AG04450 (cell line): ENCODE results near the gene CTAGE9. TPM values are rescaled to one million over a fixed set of nuclear protein-coding genes. Genes with fewer than 3 reads are reported as not detected.
A peak's percentile ranks its signal among the peaks of the same experiment; 100 is the strongest.
"Not testable (repeated sequence)": the region's sequence is repeated elsewhere in the genome, so short reads cannot be mapped to it uniquely, and the experiment has no call there.

Experiments
- CTCF ChIA-PET: fragments of 300-600, 350-600 bp; formaldehyde crosslinking; extraction: SDS; loops from one replicate; lab custom pipeline; 2022; ENCODE audit warnings: antibody characterized with exemption, inconsistent platforms; lab: Charles Lee
- POLR2A ChIA-PET: fragments of 350-600 bp; formaldehyde crosslinking; extraction: SDS; loops from one replicate; lab custom pipeline; 2021; ENCODE audit warnings: antibody characterized with exemption, inconsistent platforms; lab: Yijun Ruan, JAX
- DNase-seq: peaks from one replicate; pipeline ENCODE4 v3.0.0-alpha.2; 2011; ENCODE audit warnings: low read depth, low spot score
- H3K27ac ChIP-seq: one replicate; pipeline ENCODE4 v1.5.1; 2012; ENCODE audit warnings: low read depth, low read length, control low read depth
- H3K27me3 ChIP-seq: one replicate; pipeline ENCODE4 v1.6.0; 2012; ENCODE audit warnings: low read length; ENCODE audit not compliant: control insufficient read depth, insufficient read depth
- H3K4me3 ChIP-seq: 2 replicates; pipeline ENCODE4 v1.5.1; 2011; ENCODE audit warnings: mild to moderate bottlenecking, low read depth, low read length, control low read depth
- H3K9me3 ChIP-seq: 2 replicates; pipeline ENCODE4 v1.5.1; 2012; ENCODE audit warnings: low read length; ENCODE audit not compliant: control insufficient read depth, insufficient read depth
- polyA minus RNA-seq: library from RNA; depleted of rRNA, polyadenylated mRNA; stranded (reverse); fragments of >200 nt; gene quantifications from 2 replicates; pipeline ENCODE4 v1.2.3, GENCODE V29; 2011; rRNA and poly(A)+ RNA removed
- polyA plus RNA-seq: library from polyadenylated mRNA; depleted of rRNA; stranded (reverse); fragments of >200 nt; gene quantifications from 2 replicates; pipeline ENCODE4 v1.2.3, GENCODE V29; 2011; rRNA removed
- TF ChIP-seq, protein P1 (sequence below): IDR thresholded peaks from 2 replicates; pipeline ENCODE4 v1.5.1; 2011; ENCODE audit warnings: low read depth, low read length, control low read depth, inconsistent platforms

CTAGE9 gene, protein sequence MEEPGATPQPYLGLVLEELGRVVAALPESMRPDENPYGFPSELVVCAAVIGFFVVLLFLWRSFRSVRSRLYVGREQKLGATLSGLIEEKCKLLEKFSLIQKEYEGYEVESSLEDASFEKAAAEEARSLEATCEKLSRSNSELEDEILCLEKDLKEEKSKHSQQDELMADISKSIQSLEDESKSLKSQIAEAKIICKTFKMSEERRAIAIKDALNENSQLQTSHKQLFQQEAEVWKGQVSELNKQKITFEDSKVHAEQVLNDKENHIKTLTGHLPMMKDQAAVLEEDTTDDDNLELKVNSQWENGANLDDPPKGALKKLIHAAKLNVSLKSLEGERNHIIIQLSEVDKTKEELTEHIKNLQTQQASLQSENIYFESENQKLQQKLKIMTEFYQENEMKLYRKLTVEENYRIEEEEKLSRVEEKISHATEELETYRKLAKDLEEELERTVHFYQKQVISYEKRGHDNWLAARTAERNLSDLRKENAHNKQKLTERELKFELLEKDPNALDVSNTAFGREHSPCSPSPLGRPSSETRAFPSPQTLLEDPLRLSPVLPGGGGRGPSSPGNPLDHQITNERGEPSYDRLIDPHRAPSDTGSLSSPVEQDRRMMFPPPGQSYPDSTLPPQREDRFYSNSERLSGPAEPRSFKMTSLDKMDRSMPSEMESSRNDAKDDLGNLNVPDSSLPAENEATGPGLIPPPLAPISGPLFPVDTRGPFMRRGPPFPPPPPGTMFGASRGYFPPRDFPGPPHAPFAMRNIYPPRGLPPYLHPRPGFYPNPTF
- polyA plus RNA-seq (not detected in 2 replicates), polyA minus RNA-seq (not detected in 2 replicates)

DNA sequence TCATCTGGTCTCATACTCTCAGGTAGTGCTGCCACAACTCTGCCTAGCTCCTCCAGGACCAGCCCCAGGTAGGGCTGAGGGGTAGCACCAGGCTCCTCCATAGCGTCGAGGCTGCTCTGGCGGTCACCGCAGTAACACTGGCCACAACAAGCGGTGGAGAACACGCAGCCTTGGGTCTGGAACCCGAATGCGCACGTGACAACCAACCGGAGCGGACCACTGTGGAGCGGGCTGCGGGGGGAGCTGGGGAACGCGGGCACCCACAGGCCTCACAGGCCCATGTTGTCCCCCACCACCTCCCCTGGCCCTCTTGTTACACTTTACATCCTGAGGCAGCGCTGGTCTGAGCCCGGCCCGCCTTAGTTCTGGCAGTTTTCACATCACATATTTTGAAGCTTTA, at the start of gene CTAGE9:
CTAGE9 (minus strand) TSS at position 101 of the 400 bp plus-strand sequence; CDS start at position 101, 0 bp downstream.
- H3K9me3 ChIP-seq, CTCF ChIA-PET, H3K4me3 ChIP-seq, H3K27ac ChIP-seq, DNase-seq, H3K27me3 ChIP-seq, POLR2A ChIA-PET: not testable (repeated sequence)

DNA sequence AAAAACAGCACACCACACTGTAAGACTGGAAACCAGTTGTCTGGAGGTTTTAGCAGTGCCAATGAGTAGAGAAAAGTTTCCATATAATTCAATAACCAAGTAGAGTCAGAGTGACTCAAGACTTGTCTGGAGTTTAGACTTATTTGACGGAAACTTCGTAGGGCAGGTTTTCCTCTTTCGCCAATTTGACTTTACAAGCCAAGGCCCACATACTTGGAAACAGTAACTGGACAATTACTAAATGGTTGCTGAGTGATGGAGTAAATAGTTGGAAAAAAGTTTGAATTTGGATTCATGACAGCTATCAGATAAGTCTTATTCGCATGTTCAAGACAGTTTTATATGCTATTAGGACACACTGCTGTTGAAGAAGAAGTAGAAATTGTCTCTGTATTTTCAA, 48.1 kb upstream of the CTAGE9 start:
- H3K27ac ChIP-seq = no peak overlapping the region
- ChIA-PET CTCF (no interaction called here), POLR2A (no interaction called here)
- TF ChIP-seq, protein P1, sequence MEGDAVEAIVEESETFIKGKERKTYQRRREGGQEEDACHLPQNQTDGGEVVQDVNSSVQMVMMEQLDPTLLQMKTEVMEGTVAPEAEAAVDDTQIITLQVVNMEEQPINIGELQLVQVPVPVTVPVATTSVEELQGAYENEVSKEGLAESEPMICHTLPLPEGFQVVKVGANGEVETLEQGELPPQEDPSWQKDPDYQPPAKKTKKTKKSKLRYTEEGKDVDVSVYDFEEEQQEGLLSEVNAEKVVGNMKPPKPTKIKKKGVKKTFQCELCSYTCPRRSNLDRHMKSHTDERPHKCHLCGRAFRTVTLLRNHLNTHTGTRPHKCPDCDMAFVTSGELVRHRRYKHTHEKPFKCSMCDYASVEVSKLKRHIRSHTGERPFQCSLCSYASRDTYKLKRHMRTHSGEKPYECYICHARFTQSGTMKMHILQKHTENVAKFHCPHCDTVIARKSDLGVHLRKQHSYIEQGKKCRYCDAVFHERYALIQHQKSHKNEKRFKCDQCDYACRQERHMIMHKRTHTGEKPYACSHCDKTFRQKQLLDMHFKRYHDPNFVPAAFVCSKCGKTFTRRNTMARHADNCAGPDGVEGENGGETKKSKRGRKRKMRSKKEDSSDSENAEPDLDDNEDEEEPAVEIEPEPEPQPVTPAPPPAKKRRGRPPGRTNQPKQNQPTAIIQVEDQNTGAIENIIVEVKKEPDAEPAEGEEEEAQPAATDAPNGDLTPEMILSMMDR = no peak
- no peak overlapping the region for H3K4me3 ChIP-seq
- no peak for DNase-seq
- no peaks in the 10 kb centered on the region for H3K9me3 ChIP-seq
- no peaks in the 10 kb centered on the region for H3K27me3 ChIP-seq

DNA sequence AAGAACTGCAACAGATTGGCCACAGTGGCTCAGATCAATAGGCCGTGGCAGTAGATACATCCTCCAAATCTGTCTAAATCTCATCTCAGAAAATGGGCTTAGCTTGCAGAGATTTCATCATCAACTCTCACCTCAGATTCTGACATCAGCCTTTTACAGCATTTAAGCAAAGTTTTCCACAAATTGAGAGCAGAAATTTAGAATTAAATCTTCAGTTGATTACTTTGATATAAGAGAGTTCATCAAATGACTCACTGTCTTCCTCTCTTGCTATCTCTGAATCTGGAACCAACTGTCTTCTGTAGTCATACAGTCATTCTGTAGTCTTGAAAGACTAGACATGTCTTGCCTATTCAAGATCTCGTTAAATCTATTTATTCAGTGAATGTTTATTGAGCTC, 45.2 kb upstream of the CTAGE9 start:
- H3K27me3 ChIP-seq = no peaks in the 10 kb centered on the region
- CTCF ChIA-PET = interaction anchor here (0.6 kb wide), 1 partner anchor 71 kb away, joined by 3 read pairs; no protein-coding TSS in a partner anchor
- no peak overlapping the region for H3K27ac ChIP-seq
- no peak overlapping the region for H3K4me3 ChIP-seq
- POLR2A ChIA-PET = no interaction called here
- DNase-seq = no peak
- TF ChIP-seq, protein P1 = no peak
- no peaks in the 10 kb centered on the region for H3K9me3 ChIP-seq

DNA sequence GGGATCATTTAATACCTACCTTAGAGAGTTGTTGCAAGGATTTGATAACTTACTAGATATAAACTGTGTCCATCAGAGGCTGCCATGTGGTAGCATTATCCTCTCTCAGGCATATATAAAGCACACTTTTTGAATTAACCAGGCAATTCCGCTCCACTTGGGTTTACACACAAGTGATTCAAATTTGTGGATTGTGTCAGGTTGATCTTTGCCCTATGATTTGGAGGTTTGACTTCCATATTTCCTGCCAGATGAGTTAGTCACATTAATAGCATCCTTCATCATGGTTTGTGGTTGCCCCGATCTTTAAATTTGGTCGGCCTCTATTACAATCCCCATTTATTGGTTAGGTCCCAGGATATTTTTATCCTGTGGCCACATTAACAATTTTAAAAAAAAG, 44.8 kb upstream of the CTAGE9 start:
- no peaks in the 10 kb centered on the region for H3K27me3 ChIP-seq
- H3K27ac ChIP-seq = no peak overlapping the region
- H3K9me3 ChIP-seq = no peaks in the 10 kb centered on the region
- no peak overlapping the region for H3K4me3 ChIP-seq
- DNase-seq = peak; percentile 66
- TF ChIP-seq, protein P1 = no peak
- POLR2A ChIA-PET = no interaction called here
- CTCF ChIA-PET = interaction anchor here (0.6 kb wide), 1 partner anchor 71 kb away, joined by 3 read pairs; no protein-coding TSS in a partner anchor

DNA sequence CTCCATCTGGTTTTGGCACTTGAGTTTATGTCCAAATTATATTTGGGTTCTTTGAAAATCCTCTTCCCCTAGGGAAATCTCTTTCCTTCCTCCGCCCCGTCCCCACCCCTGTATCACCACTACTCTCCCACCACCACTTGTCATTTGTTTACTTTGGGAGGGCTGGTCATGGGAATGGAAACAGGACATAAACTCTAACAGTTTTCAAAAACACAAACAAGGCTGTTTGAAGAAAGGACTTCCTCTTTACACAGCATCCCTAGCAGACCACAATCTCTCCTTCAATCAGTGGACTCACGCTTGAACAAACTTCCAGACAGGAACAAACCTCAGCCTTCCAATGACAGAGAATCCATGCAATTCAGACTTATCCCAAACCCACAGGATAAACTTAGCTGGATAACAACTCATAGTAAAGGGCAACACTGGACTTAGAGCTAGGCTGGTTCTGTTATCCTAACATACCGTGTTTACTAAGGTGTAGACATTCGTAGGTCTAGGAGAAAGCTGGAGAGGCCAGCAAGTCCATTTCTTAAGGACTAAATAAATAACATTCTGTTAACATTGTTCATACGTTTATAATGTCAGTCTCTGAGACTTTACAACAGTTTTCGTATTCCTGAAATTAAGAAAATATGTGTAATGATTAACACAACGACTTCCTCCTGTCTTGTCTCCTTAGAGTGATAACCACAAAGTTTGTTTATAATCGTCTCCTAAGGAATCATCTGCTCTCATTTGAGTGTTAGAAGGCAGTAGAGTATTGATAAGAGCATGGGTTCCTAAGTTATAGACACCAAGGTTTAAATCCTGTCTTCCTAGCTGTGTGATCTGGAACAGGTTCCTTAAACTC, 44.1 kb upstream of the CTAGE9 start:
- no peak overlapping the region for H3K27ac ChIP-seq
- no peaks in the 10 kb centered on the region for H3K27me3 ChIP-seq
- no peaks in the 10 kb centered on the region for H3K9me3 ChIP-seq
- no peak for DNase-seq
- TF ChIP-seq, protein P1 = no peak
- ChIA-PET CTCF (no interaction called here), POLR2A (interaction anchor here (0.6 kb wide), 1 partner anchor 30 kb away, joined by 3 read pairs; no protein-coding TSS in a partner anchor)
- H3K4me3 ChIP-seq = no peak overlapping the region
